Adrenal gland (tissue), 12 donors: Measurements from ENCODE around the gene GNAQ. TPM values are rescaled to one million over a fixed set of nuclear protein-coding genes. Genes with fewer than 3 reads are reported as not detected.

Experiments used
- DNase-seq, 7 donors: peaks; one replicate each; pipeline ENCODE4 v3.0.0-alpha.2; 2019 to 2020
- H3K27ac ChIP-seq, 5 donors: fragments of 200-600 bp; sonication (generic) in 4 of 5; 1 replicate in 3 of 5; 2 replicates in 2 of 5; pipeline versions ENCODE4 v1.5.1 to v1.8.0; 2016 to 2020; ENCODE audit warnings: mild to moderate bottlenecking in 1 of 5
- H3K27me3 ChIP-seq: fragments of 200-600 bp; 2 replicates; pipeline ENCODE4 v1.8.0; 2021
- H3K36me3 ChIP-seq, 2 donors: fragments of 200-600 bp; replicated peaks in 1 of 2; 1 replicate in 1 of 2; 2 replicates in 1 of 2; pipeline versions ENCODE4 v1.5.1 to v1.8.0; 2018 to 2022
- H3K4me1 ChIP-seq, 2 donors: fragments of 200-600 bp; replicated peaks in 1 of 2; 1 replicate in 1 of 2; 2 replicates in 1 of 2; pipeline versions ENCODE4 v1.5.1 to v1.8.0; 2018 to 2021
- H3K4me3 ChIP-seq, 4 donors: fragments of 200-600 bp; sonication (generic) in 3 of 4; one replicate each; pipeline ENCODE4 v1.5.1; 2016 to 2018
- H3K9me3 ChIP-seq, 3 donors: fragments of 200-600 bp; sonication (generic) in 1 of 3; replicated peaks in 1 of 3; 1 replicate in 2 of 3; 2 replicates in 1 of 3; pipeline versions ENCODE4 v1.5.1 to v1.8.0; 2016 to 2021
- POLR2A ChIP-seq, 2 donors: fragments of 450-650 bp; IDR thresholded peaks; one replicate each; pipeline ENCODE4 v1.6.1; 2017; ENCODE audit warnings: antibody characterized with exemption in 2 of 2, mild to moderate bottlenecking in 2 of 2, moderate library complexity in 1 of 2
- WGBS, 4 donors: extraction: QIAGEN DNeasy Blood & Tissue Kit in 2 of 4; methylation state at CpG; one replicate each; pipeline versions ENCODE4 v1.1.5 to v1.1.7; 2013 to 2017; 5-methylcytosine and 5-hydroxymethylcytosine counted together
- intact Hi-C, 2 donors: fragments of 100-400 bp; cut with DNase I; formaldehyde crosslinking; loops; one replicate each; pipeline versions ENCODE4 v1.14.1 to v1.15.0; 2022 to 2023
- polyA plus RNA-seq, 3 donors: library from polyadenylated mRNA; stranded (reverse); fragments of 200-250 nt in 2 of 3; fragments of 350-450 nt in 1 of 3; fragmentation: Illumina TruSeq in 1 of 3; extraction: RNeasy Lipid Tissue Mini Kit (QIAGEN cat#74804) in 1 of 3; gene quantifications; one replicate each; pipeline ENCODE4 v1.2.3, GENCODE V29; 2013 to 2014
- total RNA-seq, 9 donors: library from RNA; depleted of rRNA in 4 of 9; stranded (reverse); fragments of >200 nt in 4 of 9; fragments of 120-200 nt in 1 of 9; fragmentation: NEBNext Ultra II Directional in 1 of 9; extraction: Animal tissue kit (Norgen Biotek cat#: 25700) in 1 of 9; gene quantifications; one replicate each; pipeline versions ENCODE4 v1.1.0 to v1.2.4, GENCODE V29; 2013 to 2023
- TF ChIP-seq, protein P1 (sequence below), 6 experiments: fragments of 450-650 bp in 4 of 6; fragments of 200-600 bp in 2 of 6; sonication (generic) in 1 of 6; IDR thresholded peaks; 1 replicate in 5 of 6; 2 replicates in 1 of 6; pipeline versions ENCODE4 v1.5.1 to v1.8.0; 2016 to 2021; ENCODE audit warnings: antibody characterized with exemption in 6 of 6, mild to moderate bottlenecking in 2 of 6, moderate library complexity in 1 of 6
- donor health status: healthy with polysubstance abuse.
- donor health status: Bipolar disorder and iron deficiency.
- donor health status: DM: yes; HTN: yes; CAD: no.
- donor health status: DM: no; HTN: no; CAD: no.
- donor health status: DM: no; HTN: no; CAD: no.
- donor health status: DM: yes; HTN: yes; CAD: no.

Gene GNAQ
- total and polyA plus RNA-seq, 12 donors = 15.8 to 71.7 (median 45.1) TPM

- Histone ChIP-seq H3K4me1 (peaks cover 29 to 55% of the 10 kb centered on the region in 2 donors), H3K4me3 (no peak overlapping the region), H3K27ac (no peak overlapping the region), H3K9me3 (no peaks in the 10 kb centered on the region), H3K36me3 (no peaks in the 10 kb centered on the region), H3K27me3 (no peaks in the 10 kb centered on the region)
- peak in 1 of 7 donors; percentile 46 for DNase-seq
- intact Hi-C loops = no loop called here
- WGBS, 4 donors = 74 to 81% (median 76%) methylated on average over 6 of the region's 6 CpGs
- no peak for TF ChIP-seq POLR2A (IDR thresholded peaks at IDR 0.05)
- TF ChIP-seq, protein P1, sequence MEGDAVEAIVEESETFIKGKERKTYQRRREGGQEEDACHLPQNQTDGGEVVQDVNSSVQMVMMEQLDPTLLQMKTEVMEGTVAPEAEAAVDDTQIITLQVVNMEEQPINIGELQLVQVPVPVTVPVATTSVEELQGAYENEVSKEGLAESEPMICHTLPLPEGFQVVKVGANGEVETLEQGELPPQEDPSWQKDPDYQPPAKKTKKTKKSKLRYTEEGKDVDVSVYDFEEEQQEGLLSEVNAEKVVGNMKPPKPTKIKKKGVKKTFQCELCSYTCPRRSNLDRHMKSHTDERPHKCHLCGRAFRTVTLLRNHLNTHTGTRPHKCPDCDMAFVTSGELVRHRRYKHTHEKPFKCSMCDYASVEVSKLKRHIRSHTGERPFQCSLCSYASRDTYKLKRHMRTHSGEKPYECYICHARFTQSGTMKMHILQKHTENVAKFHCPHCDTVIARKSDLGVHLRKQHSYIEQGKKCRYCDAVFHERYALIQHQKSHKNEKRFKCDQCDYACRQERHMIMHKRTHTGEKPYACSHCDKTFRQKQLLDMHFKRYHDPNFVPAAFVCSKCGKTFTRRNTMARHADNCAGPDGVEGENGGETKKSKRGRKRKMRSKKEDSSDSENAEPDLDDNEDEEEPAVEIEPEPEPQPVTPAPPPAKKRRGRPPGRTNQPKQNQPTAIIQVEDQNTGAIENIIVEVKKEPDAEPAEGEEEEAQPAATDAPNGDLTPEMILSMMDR (IDR thresholded peaks at IDR 0.05) = peak in 5 of 6 experiments; percentile 15 to 44 (median 32)
Measured at GRCh38 chr9:78004478-78005229, 27.0 kb downstream of the GNAQ start.

GRCh38 chr9:78003730-78004129 is 27.9 kb downstream of the GNAQ start:
- no peaks in the 10 kb centered on the region for H3K36me3 ChIP-seq
- TF ChIP-seq, protein P1 (IDR thresholded peaks at IDR 0.05) = no peak
- no peak for TF ChIP-seq POLR2A (IDR thresholded peaks at IDR 0.05)
- H3K27me3 ChIP-seq = no peaks in the 10 kb centered on the region
- no peak for DNase-seq
- 94 to 96% (median 95%) methylated on average over 4 of the region's 4 CpGs for WGBS, 4 donors
- no peak overlapping the region for H3K27ac ChIP-seq
- H3K4me1 ChIP-seq = peaks cover 29 to 58% of the 10 kb centered on the region in 2 donors
- intact Hi-C loops = no loop called here
- H3K9me3 ChIP-seq = no peaks in the 10 kb centered on the region
- no peak overlapping the region for H3K4me3 ChIP-seq

DNA sequence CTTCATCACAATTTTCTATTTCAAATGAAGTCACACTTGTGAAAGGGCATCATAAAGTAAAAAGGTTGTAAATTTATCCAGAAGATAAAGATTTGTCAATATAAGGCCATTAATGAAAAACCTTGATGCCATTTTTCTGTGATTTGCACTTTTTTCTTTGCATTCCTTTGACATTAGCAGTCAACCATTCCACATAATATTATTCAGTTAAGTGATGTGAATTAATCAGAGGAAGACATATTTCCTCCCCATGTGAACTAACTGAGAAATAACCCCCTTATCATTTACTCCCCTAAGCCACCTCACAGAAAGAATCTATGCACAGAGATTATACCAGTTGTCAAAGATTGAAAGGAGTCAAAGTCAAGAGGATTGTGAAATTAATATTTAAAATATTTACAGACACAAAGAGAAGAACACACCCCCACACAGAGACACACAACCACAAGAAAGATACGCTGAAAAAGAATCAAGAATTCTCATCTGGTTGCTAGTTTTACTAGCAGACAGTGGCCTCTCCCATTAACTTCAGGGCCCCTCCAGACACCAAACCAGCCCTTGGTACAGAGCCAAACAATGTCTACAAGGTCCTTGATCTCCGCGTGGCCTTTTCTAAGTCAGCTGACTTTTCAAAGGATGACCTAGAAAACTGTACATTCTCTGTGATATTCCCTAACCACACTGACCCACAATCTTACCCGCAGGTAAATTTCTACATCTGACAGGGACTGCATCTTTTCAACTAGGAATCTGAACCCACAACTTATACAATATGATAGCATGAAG is 29.5 kb downstream of the GNAQ start:
- no peak for TF ChIP-seq POLR2A (IDR thresholded peaks at IDR 0.05)
- TF ChIP-seq, protein P1 (IDR thresholded peaks at IDR 0.05) = no peak
- peaks cover 32 to 60% of the 10 kb centered on the region in 2 donors for H3K4me1 ChIP-seq
- H3K4me3 ChIP-seq = no peak overlapping the region
- no peak overlapping the region for H3K27ac ChIP-seq
- intact Hi-C loops = no loop called here
- WGBS, 4 donors = 45 to 60% (median 57%) methylated on average over 4 of the region's 4 CpGs
- DNase-seq = no peak
- no peaks in the 10 kb centered on the region for H3K36me3 ChIP-seq
- H3K9me3 ChIP-seq = no peaks in the 10 kb centered on the region
- H3K27me3 ChIP-seq = no peaks in the 10 kb centered on the region

DNA sequence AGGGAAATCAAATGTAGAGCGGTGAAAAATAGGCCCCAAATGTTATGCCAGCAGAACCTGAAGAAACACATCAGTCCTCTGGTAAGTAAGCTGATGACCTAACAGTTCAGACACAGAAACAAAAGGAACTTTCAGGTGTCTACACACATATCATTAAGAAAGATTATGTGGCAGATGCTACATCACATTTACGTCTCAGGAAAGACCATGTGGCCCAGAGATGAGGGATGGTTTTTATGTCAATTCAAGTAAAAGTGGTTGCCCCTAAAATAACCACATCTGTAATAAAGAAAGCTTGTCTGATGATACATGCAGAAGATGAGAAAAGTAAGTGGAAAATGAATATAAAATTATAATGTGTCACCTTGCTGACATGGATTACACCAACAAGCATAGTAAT is 31.4 kb downstream of the GNAQ start:
- intact Hi-C loops = no loop called here
- no peaks in the 10 kb centered on the region for H3K27me3 ChIP-seq
- no peak for DNase-seq
- 91 to 95% (median 94%) methylated on average over 2 of the region's 2 CpGs for WGBS, 4 donors
- no peak overlapping the region for H3K4me3 ChIP-seq
- H3K27ac ChIP-seq = no peak overlapping the region
- no peaks in the 10 kb centered on the region for H3K36me3 ChIP-seq
- TF ChIP-seq, protein P1 (IDR thresholded peaks at IDR 0.05) = no peak
- no peak for TF ChIP-seq POLR2A (IDR thresholded peaks at IDR 0.05)
- H3K4me1 ChIP-seq = peaks cover 21 to 49% of the 10 kb centered on the region in 2 donors
- no peaks in the 10 kb centered on the region for H3K9me3 ChIP-seq
